Cardiac fibroblast (primary cell): ENCODE measurements around the gene ARPC3.
A peak's percentile ranks its signal among the peaks of the same experiment; 100 is the strongest.
"Not testable (repeated sequence)": the region's sequence is repeated elsewhere in the genome, so short reads cannot be mapped to it uniquely, and the experiment has no call there.

Experiments
- DNase-seq, 2 donors: peaks; one replicate each; pipeline versions ENCODE4 v3.0.0 to v3.0.0-alpha.2; 2010; ENCODE audit warnings: low read depth in 2 of 2
- H3K4me3 ChIP-seq, 2 donors: replicated peaks in 1 of 2; 1 replicate in 1 of 2; 2 replicates in 1 of 2; pipeline ENCODE4 v1.5.1; 2011; ENCODE audit warnings: low read depth in 2 of 2, low read length in 2 of 2, mild to moderate bottlenecking in 2 of 2, moderate library complexity in 1 of 2
- CTCF ChIP-seq: IDR thresholded peaks from one replicate; pipeline ENCODE4 v1.5.1; 2011; ENCODE audit warnings: low read depth, mild to moderate bottlenecking, low read length, inconsistent platforms

Gene ARPC3

GRCh38 chr12:110431957-110432587 is 18.1 kb downstream of the ARPC3 start:
- no peak for DNase-seq
- no peak for TF ChIP-seq CTCF
- peak overlapping the region in 1 of 2 donors; percentile 46 for H3K4me3 ChIP-seq

- not testable (repeated sequence) for H3K4me3 ChIP-seq
Observed at GRCh38 chr12:110429676-110430075, 20.5 kb downstream of the ARPC3 start.

GRCh38 chr12:110426406-110426805 is 23.7 kb downstream of the ARPC3 start:
- H3K4me3 ChIP-seq = no peak overlapping the region
- DNase-seq = no peak
- no peak for TF ChIP-seq CTCF

More at GRCh38 chr12:110429676-110430075, 20.5 kb downstream of the ARPC3 start:
- not testable (repeated sequence) for DNase-seq

GRCh38 chr12:110424237-110424636 is 25.9 kb downstream of the ARPC3 start:
- no peak for DNase-seq
- no peak overlapping the region for H3K4me3 ChIP-seq
- no peak for TF ChIP-seq CTCF

- no peak for DNase-seq
Observed at GRCh38 chr12:110421701-110422100, 28.4 kb downstream of the ARPC3 start.

GRCh38 chr12:110421159-110421661 is 28.9 kb downstream of the ARPC3 start:
- DNase-seq = no peak

More at GRCh38 chr12:110421701-110422100, 28.4 kb downstream of the ARPC3 start:
- TF ChIP-seq CTCF = no peak
- H3K4me3 ChIP-seq = no peak overlapping the region

GRCh38 chr12:110420644-110421043 is 29.5 kb downstream of the ARPC3 start:
- not testable (repeated sequence) for DNase-seq, H3K4me3 ChIP-seq

More at GRCh38 chr12:110421159-110421661, 28.9 kb downstream of the ARPC3 start:
- no peak for TF ChIP-seq CTCF
- no peak overlapping the region for H3K4me3 ChIP-seq

GRCh38 chr12:110417113-110417512 is 33.0 kb downstream of the ARPC3 start:
- DNase-seq, H3K4me3 ChIP-seq: not testable (repeated sequence)

GRCh38 chr12:110410086-110410485 is 40.1 kb downstream of the ARPC3 start:
- peak in 1 of 2 donors; percentile 8 for DNase-seq
- not testable (repeated sequence) for H3K4me3 ChIP-seq

GRCh38 chr12:110405126-110405662 is 44.9 kb downstream of the ARPC3 start:
- DNase-seq = not testable (repeated sequence)

More at GRCh38 chr12:110405126-110405662, 44.9 kb downstream of the ARPC3 start:
- not testable (repeated sequence) for H3K4me3 ChIP-seq
